Measurements from ENCODE around the gene PLAC9. TPM values are rescaled to one million over a fixed set of nuclear protein-coding genes. Genes with fewer than 3 reads are reported as not detected.

PLAC9 gene
- total and polyA plus RNA-seq, 2 experiments from 2014 or later, result 1.1 to 11.0 TPM

DNA sequence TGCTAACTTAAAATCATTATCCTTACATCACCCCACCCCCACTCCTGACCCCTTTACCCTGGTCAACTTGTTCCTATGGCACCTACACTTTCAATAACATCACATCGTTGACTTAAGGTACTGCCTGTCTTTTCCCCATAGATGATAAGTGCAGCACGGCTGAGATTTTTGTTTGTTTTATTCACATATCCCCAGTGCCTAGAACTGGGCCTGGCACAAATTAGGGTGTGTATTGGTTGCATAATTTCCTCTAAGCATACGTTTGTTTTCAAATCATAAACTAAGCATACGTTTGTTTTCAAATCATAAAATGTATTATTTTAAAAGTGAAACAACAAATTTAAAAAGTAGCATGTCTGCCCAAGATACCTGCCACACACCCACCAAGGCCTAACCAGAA is 37.5 kb downstream of the PLAC9 start:
- Histone ChIP-seq H3K27ac (ENCODE audit: low read depth) (no peak overlapping the region), H3K79me2 (replicated peaks; ENCODE audit: insufficient read depth) (no peaks in the 10 kb centered on the region), H3K36me3 (ENCODE audit: insufficient read depth) (no peaks in the 10 kb centered on the region), H3K4me2 (no peak overlapping the region), H3K9me2 (ENCODE audit: insufficient read depth) (no peaks in the 10 kb centered on the region), H3K27me3 (ENCODE audit: insufficient read depth) (no peaks in the 10 kb centered on the region), H4K20me1 (replicated peaks; ENCODE audit: insufficient read depth) (peaks cover 2% of the 10 kb centered on the region), H3K4me3 (no peak overlapping the region), H3K4me1 (ENCODE audit: insufficient read depth) (peaks cover 8% of the 10 kb centered on the region; the same call in 1 of the 2 replicates), H2AFZ (no peak overlapping the region), H3F3A (replicated peaks; ENCODE audit: low read depth) (no peaks in the 10 kb centered on the region)
- H3K9me3 Mint-ChIP-seq, result no peaks in the 10 kb centered on the region
- H3K4me3 Mint-ChIP-seq, result no peak overlapping the region
- peaks cover 27% of the 10 kb centered on the region for H3K4me1 Mint-ChIP-seq
- peaks cover 6% of the 10 kb centered on the region; the same call in 1 of the 3 replicates for H3K36me3 Mint-ChIP-seq (ENCODE audit: low read depth)
- TF ChIP-seq, protein P1, sequence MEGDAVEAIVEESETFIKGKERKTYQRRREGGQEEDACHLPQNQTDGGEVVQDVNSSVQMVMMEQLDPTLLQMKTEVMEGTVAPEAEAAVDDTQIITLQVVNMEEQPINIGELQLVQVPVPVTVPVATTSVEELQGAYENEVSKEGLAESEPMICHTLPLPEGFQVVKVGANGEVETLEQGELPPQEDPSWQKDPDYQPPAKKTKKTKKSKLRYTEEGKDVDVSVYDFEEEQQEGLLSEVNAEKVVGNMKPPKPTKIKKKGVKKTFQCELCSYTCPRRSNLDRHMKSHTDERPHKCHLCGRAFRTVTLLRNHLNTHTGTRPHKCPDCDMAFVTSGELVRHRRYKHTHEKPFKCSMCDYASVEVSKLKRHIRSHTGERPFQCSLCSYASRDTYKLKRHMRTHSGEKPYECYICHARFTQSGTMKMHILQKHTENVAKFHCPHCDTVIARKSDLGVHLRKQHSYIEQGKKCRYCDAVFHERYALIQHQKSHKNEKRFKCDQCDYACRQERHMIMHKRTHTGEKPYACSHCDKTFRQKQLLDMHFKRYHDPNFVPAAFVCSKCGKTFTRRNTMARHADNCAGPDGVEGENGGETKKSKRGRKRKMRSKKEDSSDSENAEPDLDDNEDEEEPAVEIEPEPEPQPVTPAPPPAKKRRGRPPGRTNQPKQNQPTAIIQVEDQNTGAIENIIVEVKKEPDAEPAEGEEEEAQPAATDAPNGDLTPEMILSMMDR (conservative IDR thresholded peaks at IDR 0.05; ENCODE audit: low read depth in 2 of 2), result no peak
- DNase-seq (ENCODE audit: low spot score) (no peak), ATAC-seq (no peak)
- H3K27ac Mint-ChIP-seq, result no peak overlapping the region
- peaks cover 5% of the 10 kb centered on the region for H3K27me3 Mint-ChIP-seq (ENCODE audit: insufficient read depth, low read depth, poor library complexity)

DNA sequence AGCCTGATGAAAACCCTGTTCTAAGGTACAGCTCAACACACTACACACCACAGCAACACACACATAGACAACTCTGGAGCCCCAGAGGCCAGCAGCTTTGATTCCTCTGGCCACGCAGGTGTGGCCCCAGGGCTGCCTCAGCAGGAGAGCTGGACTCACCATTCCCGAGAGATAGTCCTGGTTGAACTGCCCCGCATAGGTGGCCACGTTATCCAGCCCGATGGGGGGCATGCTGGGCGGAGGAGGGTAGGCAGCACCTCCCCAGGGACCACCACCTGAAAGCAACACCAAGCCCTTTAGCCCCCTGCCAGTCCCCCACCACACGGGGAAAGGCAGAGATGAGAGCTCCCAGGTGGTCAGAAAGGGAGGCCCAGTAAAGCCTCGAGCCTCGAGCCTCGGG is 38.1 kb downstream of the PLAC9 start:
- H3K79me2 ChIP-seq (replicated peaks; ENCODE audit: insufficient read depth), result no peaks in the 10 kb centered on the region
- no peaks in the 10 kb centered on the region for H3F3A ChIP-seq (replicated peaks; ENCODE audit: low read depth)
- Mint-ChIP-seq H3K9me3 (no peaks in the 10 kb centered on the region), H3K27ac (no peak overlapping the region), H3K27me3 (ENCODE audit: insufficient read depth, low read depth, poor library complexity) (peaks cover 5% of the 10 kb centered on the region), H3K4me1 (peaks cover 27% of the 10 kb centered on the region), H3K36me3 (ENCODE audit: low read depth) (peaks cover 6% of the 10 kb centered on the region; the same call in 1 of the 3 replicates), H3K4me3 (no peak overlapping the region)
- H3K36me3 ChIP-seq (ENCODE audit: insufficient read depth), result no peaks in the 10 kb centered on the region
- peaks cover 8% of the 10 kb centered on the region; the same call in 1 of the 2 replicates for H3K4me1 ChIP-seq (ENCODE audit: insufficient read depth)
- no peaks in the 10 kb centered on the region for H3K9me2 ChIP-seq (ENCODE audit: insufficient read depth)
- ATAC-seq, result no peak
- no peaks in the 10 kb centered on the region for H3K27me3 ChIP-seq (ENCODE audit: insufficient read depth)
- DNase-seq (ENCODE audit: low spot score), result no peak
- no peak overlapping the region for H3K4me2 ChIP-seq
- no peak overlapping the region for H3K27ac ChIP-seq (ENCODE audit: low read depth)
- H4K20me1 ChIP-seq (replicated peaks; ENCODE audit: insufficient read depth), result peaks cover 2% of the 10 kb centered on the region
- H2AFZ ChIP-seq, result no peak overlapping the region
- H3K4me3 ChIP-seq, result no peak overlapping the region
- TF ChIP-seq, protein P2, sequence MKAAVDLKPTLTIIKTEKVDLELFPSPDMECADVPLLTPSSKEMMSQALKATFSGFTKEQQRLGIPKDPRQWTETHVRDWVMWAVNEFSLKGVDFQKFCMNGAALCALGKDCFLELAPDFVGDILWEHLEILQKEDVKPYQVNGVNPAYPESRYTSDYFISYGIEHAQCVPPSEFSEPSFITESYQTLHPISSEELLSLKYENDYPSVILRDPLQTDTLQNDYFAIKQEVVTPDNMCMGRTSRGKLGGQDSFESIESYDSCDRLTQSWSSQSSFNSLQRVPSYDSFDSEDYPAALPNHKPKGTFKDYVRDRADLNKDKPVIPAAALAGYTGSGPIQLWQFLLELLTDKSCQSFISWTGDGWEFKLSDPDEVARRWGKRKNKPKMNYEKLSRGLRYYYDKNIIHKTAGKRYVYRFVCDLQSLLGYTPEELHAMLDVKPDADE (IDR thresholded peaks at IDR 0.05), result no peak
- no peak for TF ChIP-seq ZNF114 (CRISPR knock-in tag; IDR thresholded peaks at IDR 0.05)
- no peak for TF ChIP-seq JUNB (IDR thresholded peaks at IDR 0.05; ENCODE audit: unreplicated experiment)
- TF ChIP-seq, protein P3, sequence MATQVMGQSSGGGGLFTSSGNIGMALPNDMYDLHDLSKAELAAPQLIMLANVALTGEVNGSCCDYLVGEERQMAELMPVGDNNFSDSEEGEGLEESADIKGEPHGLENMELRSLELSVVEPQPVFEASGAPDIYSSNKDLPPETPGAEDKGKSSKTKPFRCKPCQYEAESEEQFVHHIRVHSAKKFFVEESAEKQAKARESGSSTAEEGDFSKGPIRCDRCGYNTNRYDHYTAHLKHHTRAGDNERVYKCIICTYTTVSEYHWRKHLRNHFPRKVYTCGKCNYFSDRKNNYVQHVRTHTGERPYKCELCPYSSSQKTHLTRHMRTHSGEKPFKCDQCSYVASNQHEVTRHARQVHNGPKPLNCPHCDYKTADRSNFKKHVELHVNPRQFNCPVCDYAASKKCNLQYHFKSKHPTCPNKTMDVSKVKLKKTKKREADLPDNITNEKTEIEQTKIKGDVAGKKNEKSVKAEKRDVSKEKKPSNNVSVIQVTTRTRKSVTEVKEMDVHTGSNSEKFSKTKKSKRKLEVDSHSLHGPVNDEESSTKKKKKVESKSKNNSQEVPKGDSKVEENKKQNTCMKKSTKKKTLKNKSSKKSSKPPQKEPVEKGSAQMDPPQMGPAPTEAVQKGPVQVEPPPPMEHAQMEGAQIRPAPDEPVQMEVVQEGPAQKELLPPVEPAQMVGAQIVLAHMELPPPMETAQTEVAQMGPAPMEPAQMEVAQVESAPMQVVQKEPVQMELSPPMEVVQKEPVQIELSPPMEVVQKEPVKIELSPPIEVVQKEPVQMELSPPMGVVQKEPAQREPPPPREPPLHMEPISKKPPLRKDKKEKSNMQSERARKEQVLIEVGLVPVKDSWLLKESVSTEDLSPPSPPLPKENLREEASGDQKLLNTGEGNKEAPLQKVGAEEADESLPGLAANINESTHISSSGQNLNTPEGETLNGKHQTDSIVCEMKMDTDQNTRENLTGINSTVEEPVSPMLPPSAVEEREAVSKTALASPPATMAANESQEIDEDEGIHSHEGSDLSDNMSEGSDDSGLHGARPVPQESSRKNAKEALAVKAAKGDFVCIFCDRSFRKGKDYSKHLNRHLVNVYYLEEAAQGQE (IDR thresholded peaks at IDR 0.05; ENCODE audit: unreplicated experiment), result no peak
- TF ChIP-seq EZH2 (IDR thresholded peaks at IDR 0.05; ENCODE audit: low read depth, unreplicated experiment), result no peak
- TF ChIP-seq ZNF331 (CRISPR knock-in tag; IDR thresholded peaks at IDR 0.05; ENCODE audit: low read depth), result no peak
- TF ChIP-seq, protein P4, sequence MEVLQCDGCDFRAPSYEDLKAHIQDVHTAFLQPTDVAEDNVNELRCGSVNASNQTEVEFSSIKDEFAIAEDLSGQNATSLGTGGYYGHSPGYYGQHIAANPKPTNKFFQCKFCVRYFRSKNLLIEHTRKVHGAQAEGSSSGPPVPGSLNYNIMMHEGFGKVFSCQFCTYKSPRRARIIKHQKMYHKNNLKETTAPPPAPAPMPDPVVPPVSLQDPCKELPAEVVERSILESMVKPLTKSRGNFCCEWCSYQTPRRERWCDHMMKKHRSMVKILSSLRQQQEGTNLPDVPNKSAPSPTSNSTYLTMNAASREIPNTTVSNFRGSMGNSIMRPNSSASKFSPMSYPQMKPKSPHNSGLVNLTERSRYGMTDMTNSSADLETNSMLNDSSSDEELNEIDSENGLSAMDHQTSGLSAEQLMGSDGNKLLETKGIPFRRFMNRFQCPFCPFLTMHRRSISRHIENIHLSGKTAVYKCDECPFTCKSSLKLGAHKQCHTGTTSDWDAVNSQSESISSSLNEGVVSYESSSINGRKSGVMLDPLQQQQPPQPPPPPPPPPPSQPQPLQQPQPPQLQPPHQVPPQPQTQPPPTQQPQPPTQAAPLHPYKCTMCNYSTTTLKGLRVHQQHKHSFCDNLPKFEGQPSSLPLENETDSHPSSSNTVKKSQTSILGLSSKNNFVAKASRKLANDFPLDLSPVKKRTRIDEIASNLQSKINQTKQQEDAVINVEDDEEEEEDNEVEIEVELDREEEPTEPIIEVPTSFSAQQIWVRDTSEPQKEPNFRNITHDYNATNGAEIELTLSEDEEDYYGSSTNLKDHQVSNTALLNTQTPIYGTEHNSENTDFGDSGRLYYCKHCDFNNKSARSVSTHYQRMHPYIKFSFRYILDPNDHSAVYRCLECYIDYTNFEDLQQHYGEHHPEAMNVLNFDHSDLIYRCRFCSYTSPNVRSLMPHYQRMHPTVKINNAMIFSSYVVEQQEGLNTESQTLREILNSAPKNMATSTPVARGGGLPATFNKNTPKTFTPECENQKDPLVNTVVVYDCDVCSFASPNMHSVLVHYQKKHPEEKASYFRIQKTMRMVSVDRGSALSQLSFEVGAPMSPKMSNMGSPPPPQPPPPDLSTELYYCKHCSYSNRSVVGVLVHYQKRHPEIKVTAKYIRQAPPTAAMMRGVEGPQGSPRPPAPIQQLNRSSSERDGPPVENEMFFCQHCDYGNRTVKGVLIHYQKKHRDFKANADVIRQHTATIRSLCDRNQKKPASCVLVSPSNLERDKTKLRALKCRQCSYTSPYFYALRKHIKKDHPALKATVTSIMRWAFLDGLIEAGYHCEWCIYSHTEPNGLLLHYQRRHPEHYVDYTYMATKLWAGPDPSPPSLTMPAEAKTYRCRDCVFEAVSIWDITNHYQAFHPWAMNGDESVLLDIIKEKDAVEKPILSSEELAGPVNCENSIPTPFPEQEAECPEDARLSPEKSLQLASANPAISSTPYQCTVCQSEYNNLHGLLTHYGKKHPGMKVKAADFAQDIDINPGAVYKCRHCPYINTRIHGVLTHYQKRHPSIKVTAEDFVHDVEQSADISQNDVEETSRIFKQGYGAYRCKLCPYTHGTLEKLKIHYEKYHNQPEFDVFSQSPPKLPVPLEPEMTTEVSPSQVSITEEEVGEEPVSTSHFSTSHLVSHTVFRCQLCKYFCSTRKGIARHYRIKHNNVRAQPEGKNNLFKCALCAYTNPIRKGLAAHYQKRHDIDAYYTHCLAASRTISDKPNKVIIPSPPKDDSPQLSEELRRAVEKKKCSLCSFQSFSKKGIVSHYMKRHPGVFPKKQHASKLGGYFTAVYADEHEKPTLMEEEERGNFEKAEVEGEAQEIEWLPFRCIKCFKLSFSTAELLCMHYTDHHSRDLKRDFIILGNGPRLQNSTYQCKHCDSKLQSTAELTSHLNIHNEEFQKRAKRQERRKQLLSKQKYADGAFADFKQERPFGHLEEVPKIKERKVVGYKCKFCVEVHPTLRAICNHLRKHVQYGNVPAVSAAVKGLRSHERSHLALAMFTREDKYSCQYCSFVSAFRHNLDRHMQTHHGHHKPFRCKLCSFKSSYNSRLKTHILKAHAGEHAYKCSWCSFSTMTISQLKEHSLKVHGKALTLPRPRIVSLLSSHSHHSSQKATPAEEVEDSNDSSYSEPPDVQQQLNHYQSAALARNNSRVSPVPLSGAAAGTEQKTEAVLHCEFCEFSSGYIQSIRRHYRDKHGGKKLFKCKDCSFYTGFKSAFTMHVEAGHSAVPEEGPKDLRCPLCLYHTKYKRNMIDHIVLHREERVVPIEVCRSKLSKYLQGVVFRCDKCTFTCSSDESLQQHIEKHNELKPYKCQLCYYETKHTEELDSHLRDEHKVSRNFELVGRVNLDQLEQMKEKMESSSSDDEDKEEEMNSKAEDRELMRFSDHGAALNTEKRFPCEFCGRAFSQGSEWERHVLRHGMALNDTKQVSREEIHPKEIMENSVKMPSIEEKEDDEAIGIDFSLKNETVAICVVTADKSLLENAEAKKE (CRISPR knock-in tag; IDR thresholded peaks at IDR 0.05), result no peak
- no peak for TF ChIP-seq CREB1 (CRISPR knock-in tag; IDR thresholded peaks at IDR 0.05; ENCODE audit: low read depth)
- no peak for TF ChIP-seq POLR2AphosphoS5 (IDR thresholded peaks at IDR 0.05; ENCODE audit: low read depth)
